SH-SY5Y (cell line): ENCODE measurements around the gene HGS.

Source experiments
- GATA2 ChIP-seq: IDR thresholded peaks from 2 replicates; pipeline ENCODE4 v1.6.1; 2011; ENCODE audit warnings: mild to moderate bottlenecking, low read depth, low read length
- GATA3 ChIP-seq: IDR thresholded peaks from 2 replicates; pipeline ENCODE4 v1.6.1; 2011; ENCODE audit warnings: low read depth, mild to moderate bottlenecking, low read length, moderate library complexity

HGS gene

DNA sequence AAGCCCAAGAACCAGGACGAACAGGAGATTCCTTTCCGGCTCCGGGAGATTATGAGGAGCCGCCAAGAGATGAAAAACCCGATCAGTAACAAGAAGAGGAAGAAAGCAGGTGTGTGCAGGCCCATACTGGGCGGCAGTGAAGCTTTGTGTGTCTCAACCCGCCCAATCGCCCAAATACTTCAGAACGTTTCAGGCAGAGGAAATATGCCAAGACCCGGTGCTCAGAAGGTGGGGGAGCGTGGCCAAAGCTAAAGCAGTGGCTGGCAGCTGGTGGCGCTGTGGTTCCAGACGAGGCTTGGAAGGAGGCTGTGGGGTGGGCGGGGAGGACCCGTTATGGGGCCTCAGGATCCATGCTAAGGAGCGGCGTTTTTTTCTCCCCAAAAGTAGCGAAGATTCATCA lies 16.1 kb upstream of the HGS start:
- no peak for TF ChIP-seq GATA2

DNA sequence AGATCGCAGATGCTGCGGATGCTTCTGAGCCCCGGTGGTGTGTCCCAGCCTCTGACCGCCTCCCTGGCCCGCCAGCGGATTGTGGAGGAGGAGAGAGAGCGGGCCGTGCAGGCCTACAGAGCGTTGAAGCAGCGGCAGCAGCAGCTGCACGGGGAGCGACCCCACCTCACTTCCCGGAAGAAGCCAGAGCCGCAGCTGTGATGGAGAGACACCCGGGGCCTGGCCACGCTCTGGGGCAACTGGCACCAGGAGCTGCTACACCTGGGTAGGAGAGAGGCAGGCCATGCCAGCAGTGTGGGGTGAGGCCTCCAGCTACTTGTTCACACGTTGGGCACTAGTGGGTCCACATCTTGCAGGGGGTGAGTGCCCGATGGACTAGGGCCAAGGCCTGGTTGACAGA lies 11.3 kb upstream of the HGS start:
- TF ChIP-seq GATA2 = no peak
- TF ChIP-seq GATA3 = no peak

DNA sequence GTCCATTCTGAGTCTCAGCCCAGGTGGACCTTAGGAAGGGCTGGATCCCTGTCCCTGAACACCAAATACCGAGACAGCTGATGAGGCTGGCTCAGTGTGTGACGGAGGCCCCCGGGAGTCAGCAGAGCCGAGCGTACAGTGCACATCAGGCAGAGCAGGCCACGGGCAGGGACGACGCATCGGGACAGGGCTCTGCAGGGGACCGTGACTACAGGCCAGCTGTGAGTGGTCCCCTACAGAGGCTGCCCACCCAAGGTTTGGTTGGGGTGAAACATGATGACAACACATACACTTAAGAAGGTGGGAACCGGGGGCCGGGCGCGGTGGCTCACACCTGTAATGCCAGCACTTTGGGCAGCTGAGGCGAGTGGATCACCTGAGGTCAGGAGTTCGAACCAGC lies 10.9 kb upstream of the HGS start:
- TF ChIP-seq GATA2 (no peak), GATA3 (no peak)

DNA sequence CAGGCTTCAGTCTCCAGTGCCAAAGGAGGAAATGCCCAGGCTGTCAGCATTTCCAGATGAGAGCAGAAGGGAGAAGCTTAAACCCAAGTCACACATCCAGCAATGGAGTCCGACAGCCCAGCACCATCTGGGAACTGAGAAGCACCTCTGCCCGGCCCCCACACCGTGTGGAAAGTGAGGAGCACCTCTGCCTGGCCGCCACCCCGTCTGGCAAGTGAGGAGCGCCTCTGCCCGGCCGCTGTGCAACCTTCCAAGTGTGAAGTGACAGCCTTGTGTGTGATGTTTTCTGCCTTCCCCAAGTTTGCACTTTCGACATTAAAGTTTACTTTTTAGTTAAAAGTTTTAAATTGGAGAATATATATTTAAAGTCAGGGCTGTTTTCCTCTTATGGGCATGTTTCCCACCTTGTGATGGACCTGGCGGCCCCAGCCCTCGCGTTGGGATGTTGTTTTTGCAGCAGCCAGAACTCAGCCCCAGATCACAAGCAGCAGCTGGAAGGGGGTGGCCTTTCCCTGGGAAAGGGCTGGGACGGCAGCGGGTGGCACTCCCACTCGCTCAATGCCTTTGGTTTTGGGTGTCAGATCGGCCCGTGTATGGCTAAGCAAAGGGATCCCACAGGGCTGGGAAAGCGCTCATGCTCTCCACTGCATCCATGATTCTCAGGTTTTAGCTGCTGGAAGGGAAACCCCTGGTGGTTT lies 10.1 kb upstream of the HGS start:
- TF ChIP-seq GATA2 = no peak
- no peak for TF ChIP-seq GATA3

DNA sequence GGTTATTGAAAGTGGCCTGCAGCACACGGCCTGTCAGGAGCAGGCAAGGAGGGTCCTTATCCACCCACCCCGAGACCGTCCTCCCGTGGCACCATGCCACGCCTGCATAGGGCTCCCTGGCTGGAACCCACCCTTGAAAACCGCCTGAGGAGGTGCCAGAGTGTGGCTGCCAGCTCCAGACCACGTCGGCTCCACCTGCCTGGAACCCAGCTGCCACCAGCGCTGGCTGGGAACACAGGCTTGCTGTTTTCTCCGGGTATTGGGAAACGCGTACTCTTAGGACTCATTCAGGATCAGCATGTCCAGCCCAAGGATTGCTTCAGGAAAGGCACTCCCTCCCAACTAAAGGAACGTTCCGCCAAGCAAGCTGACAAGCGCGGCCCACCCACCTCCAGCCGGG lies 6.9 kb upstream of the HGS start:
- TF ChIP-seq GATA2 (no peak), GATA3 (no peak)

DNA sequence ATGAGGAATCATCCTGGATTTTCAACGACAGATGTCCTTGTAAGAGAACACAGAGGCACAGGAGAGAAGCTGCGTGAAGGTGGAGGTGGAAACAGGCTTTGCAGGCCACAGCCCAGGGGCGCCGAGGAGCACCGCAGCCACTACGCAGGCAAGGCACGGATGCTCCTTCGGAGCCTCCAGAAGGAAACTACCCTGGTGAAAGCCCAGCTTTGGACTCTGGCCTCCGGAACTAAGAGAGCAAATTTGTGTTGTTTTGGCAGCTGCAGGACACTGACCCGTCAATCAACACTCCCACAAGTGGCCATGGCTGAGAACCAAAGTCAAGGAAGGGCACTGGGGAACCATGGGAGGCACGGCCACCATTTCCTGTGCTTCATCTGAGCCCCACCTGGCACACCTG lies 3.7 kb upstream of the HGS start:
- no peak for TF ChIP-seq GATA3
- TF ChIP-seq GATA2 = no peak

DNA sequence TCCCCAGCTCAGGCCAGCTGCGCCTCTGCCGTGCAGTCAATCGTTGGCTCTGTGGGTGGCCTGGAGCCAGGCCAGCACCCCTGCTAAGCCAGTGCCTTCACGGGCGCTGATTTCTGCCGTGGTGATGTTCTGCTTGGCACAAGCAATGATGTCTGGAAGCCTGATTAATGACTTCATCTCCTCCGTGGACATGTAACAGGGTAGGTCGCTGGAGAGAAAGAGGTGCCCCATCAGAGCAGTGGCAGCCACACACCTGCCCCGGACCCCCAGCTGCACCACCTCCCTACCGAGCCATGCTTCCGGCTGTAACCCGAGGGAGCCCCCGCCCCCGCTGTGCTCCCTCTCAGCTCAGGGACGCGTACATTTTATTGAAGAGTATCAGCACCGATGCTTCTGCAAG lies 2.1 kb upstream of the HGS start:
- TF ChIP-seq GATA2 = no peak
- TF ChIP-seq GATA3 = no peak

DNA sequence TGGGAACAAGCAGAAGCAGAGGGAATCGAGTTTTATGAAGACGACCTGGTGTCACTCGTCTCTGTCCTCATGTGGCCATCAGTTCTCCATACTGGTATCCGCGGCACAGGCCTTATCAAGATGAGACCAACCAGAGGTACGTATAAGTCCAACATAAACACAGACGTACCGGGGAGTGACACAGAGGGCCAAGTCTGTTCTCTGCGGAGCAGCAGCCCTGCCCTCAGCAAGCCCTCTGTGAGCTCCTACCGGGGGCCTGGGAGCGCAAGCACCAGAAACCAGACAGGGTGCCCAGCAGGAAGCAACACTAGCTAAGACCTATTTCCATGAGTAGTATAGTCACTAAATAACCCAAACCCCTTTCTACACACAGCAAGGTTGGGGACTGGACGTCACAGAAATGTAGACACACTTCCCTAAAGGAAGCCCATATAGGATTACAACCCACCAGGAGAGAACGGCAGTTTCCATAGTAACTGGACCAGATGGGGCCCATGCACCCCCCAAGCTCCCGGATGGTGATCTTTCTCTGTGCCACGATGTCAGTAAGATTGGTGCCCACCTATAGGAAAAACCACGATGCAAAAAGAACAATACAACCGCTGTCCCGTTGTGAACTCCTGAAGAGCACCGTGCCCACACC lies 1.1 kb upstream of the HGS start:
- TF ChIP-seq GATA2 = no peak
- TF ChIP-seq GATA3 = no peak

DNA sequence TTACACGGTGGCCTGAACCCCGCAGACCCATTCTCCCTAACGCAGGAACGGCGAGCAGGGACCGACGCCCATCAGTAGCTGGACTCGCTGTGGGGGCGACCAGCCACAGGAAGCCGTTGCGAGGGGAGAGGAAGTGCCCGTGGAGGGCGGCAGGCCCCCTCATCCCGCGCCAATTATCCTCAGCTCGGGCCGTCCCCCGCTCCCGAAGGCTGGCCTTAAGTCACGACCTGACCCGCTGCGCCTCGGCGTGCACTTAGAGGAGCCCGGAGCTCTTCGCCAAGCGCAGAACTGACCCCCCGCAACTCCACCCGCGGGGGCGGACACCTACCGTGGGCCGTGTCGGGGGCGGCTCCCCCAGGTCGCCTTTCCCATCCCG lies 615 bp upstream of the HGS start:
- TF ChIP-seq GATA2 (no peak), GATA3 (no peak)

DNA sequence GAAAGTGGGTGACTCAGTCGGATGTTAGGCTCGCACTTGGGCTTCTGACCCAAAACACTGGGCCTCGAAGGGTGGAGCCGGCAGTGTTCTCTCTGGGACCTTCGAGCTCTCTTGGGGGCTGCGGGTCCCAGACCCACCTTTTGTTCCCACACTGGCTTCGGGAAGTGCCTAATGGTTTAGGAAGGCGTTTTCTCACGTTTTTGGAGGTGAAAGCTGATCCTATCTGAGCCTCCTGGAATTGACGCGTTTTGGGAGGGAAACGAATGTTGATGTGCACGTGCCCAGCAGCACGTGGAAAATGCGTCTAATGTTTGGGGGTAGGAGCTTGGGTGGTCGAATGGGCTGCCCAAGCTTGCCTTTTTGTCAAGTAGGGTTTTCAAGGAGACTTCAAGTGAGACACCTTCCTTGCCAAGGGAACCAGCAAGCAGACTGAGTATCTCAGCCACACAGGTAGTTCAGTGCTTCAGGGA lies 666 bp downstream of the HGS start:
- TF ChIP-seq GATA2 = no peak
- TF ChIP-seq GATA3 = no peak

DNA sequence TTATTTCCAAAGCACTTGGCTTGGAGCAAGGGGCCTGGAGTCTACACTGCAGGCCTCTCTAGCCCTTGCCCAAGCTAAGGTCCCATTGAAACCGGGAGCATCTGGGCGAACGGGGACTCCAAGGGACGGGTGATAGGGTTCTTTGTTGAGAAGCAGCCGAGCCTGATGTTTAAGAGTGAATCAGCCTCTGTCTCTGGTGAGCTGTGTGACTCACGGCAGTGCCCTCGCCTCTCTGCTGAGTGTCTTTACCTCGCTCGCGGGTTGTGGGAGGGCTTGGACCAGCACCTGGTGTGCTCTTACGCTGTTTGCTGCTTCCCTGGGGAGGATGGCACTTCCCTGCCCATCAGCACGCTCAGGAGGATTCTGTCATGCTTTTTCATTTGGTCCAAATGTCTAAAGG lies 1.3 kb downstream of the HGS start:
- no peak for TF ChIP-seq GATA3
- TF ChIP-seq GATA2 = no peak

DNA sequence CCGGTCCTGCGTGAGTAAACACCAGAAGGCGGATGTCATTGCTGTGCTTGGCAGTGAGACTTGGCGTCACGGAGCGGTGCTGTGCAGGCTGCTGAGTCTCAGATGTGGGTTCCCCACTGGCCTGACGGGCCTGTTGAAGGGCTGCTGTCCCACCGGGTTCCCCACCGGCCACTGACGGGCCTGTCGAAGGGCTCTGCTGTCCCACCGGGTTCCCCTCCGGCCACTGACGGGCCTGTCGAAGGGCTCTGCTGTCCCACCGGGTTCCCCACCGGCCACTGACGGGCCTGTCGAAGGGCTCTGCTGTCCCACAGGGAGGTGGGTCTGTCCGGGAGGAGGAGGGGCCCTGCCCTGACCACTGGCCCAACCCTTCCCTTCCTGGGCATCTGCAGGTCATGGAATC lies 2.8 kb downstream of the HGS start:
- no peak for TF ChIP-seq GATA2

DNA sequence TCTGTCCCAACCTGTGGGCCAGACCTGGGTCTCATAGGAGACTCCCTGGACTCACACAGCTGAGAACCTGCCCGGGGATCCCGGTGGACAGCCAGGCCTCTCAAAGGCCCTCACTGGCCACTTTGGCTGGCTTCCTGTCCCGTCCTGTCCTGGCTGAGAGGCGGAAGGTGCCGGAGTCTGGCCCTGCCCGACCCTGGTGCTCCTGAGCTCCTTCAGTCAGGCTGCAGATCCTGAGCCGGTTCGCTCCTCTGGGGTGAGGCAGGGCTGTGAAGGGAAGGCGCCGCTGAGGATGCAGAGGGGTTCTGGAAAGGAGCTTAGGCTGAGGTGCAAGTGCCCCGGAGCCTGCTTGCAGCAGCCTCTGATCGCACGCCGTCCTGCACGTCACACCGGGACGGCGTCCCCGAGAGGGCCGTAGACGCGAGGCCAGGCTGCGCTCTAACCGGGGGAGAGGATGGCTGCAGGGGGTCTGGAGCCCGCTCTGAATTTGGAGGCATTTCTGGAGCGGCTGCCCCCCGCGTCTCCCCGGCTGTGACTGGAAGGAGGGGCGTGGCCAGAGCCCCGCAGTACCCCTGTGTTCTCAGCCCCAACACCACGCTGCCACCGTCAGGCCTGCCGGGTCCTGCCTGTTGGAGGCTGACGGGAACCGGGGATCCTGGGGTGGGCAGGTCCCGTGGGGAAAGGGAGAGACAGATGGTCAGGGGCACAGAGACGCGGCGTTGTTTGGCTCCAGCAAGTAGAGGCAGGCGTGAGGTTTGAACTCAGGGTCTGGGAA lies 4.1 kb downstream of the HGS start:
- TF ChIP-seq GATA2 = no peak
- TF ChIP-seq GATA3 = no peak

DNA sequence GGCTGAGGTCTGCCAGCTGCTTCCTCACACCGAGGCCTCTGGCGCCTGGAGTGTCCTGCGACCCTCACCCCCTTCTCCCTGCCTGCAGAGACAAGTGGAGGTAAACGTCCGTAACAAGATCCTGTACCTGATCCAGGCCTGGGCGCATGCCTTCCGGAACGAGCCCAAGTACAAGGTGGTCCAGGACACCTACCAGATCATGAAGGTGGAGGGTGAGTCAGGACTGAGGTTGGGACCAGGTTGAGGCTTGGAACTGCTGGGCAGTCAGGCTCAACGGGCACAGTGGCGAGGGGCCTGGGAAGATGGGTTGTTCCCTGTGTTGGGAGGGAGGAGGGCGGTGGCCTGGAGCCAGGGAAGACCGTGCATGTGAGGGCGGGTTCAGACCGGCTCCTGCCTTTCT lies 4.8 kb downstream of the HGS start:
- TF ChIP-seq GATA3 (no peak), GATA2 (no peak)

DNA sequence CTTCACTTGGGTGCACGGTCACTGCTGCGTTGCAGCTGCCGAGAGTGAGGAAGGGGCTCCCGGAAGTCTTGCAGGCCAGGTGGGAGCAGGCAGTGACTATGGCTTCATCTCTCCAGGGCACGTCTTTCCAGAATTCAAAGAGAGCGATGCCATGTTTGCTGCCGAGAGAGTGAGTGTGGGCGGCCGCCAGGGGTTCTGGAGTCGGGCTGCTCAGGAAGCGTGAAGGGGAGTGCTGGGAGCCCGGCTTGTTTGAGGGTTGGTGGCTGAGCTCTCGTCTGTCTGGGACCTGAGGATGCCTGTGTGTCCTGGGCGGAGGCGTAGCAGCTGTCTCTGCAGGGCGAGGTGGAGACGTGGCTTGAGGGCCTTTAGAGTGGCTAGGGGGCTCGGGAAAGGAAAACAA lies 6.3 kb downstream of the HGS start:
- TF ChIP-seq GATA3 = no peak
